ENCODE results near the gene NLGN4Y. TPM values are rescaled to one million over a fixed set of nuclear protein-coding genes. Genes with fewer than 3 reads are reported as not detected.

The NLGN4Y gene
- polyA plus RNA-seq, 1 experiment, result 16.0 TPM

DNA sequence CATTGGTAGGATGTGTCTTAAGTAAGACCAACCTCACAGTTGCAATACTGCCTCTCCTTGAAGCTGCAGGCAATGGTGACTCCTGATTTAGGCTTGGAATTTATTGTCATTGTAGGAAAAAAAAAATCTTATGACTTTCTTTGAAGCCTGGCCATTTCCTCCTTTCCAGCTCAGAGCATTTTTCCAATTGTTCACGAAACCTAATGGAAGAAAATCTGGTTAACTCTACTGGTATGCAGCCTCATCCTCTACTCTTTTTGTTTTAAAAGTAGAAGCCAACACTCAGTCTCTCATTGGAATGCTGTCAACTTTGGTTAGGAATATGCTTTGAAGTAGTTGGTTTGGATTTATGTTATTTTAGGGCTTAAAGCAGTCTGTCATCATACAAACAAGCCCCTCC is 298.6 kb downstream of the NLGN4Y start:
- Histone ChIP-seq H3K4me3 (ENCODE audit: low read depth, low read length) (no peak overlapping the region), H3K27me3 (ENCODE audit: control insufficient read depth, insufficient read depth, low read length) (no peaks in the 10 kb centered on the region), H3K36me3 (ENCODE audit: control insufficient read depth, insufficient read depth, low read length) (no peaks in the 10 kb centered on the region)
- ChIA-PET CTCF (no interaction called here), POLR2A (no interaction called here)
- DNase-seq (ENCODE audit: low read depth), result no peak
- TF ChIP-seq, protein P1, sequence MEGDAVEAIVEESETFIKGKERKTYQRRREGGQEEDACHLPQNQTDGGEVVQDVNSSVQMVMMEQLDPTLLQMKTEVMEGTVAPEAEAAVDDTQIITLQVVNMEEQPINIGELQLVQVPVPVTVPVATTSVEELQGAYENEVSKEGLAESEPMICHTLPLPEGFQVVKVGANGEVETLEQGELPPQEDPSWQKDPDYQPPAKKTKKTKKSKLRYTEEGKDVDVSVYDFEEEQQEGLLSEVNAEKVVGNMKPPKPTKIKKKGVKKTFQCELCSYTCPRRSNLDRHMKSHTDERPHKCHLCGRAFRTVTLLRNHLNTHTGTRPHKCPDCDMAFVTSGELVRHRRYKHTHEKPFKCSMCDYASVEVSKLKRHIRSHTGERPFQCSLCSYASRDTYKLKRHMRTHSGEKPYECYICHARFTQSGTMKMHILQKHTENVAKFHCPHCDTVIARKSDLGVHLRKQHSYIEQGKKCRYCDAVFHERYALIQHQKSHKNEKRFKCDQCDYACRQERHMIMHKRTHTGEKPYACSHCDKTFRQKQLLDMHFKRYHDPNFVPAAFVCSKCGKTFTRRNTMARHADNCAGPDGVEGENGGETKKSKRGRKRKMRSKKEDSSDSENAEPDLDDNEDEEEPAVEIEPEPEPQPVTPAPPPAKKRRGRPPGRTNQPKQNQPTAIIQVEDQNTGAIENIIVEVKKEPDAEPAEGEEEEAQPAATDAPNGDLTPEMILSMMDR (IDR thresholded peaks at IDR 0.05; ENCODE audit: insufficient read depth, low read depth, low read length), result no peak

DNA sequence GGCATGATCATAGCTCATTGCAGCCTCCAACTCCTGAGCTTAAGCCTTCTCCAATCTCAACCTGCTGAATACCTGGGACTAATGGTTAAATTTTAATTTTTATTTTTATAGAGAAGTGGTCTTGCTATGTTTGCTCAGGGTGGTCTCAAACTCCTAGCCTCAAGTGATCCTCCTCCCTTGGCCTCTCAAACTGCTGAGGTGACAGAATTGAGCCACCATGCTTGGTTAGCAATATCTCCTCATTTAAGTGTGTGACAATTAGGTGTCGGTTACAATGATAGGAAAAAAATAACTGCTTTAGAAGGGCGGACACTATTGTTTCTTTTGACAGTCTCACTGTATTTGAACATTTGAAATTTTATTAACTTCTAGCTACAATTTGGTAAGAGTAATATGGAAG is 300.3 kb downstream of the NLGN4Y start:
- Histone ChIP-seq H3K27me3 (ENCODE audit: control insufficient read depth, insufficient read depth, low read length) (no peaks in the 10 kb centered on the region), H3K4me3 (ENCODE audit: low read depth, low read length) (no peak overlapping the region), H3K36me3 (ENCODE audit: control insufficient read depth, insufficient read depth, low read length) (no peaks in the 10 kb centered on the region)
- ChIA-PET POLR2A (no interaction called here), CTCF (no interaction called here)
- no peak for DNase-seq (ENCODE audit: low read depth)
- TF ChIP-seq, protein P1 (IDR thresholded peaks at IDR 0.05; ENCODE audit: insufficient read depth, low read depth, low read length), result no peak

DNA sequence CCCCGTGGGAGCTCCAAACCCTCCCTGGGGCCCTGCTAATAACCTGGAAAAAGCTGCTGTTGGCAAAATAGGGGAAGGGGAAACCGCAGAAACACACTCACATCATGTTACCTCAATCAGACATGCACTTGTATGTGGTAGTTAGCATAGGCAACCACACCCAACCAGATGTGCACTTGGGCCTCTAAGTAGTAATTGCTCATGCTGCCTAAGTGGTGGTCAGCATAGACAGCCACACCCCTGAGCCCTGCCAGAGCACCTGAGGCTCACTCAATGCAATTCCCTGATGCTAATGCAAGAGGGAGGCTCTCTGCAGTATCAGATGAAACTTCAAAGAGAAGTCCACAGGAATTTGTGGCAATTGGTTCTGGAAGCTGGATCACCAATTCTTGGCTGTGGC is 301.4 kb downstream of the NLGN4Y start:
- TF ChIP-seq, protein P1 (IDR thresholded peaks at IDR 0.05; ENCODE audit: insufficient read depth, low read depth, low read length), result no peak
- Histone ChIP-seq H3K36me3 (ENCODE audit: control insufficient read depth, insufficient read depth, low read length) (no peaks in the 10 kb centered on the region), H3K4me3 (ENCODE audit: low read depth, low read length) (no peak overlapping the region), H3K27me3 (ENCODE audit: control insufficient read depth, insufficient read depth, low read length) (no peaks in the 10 kb centered on the region)
- CTCF ChIA-PET, result no interaction called here
- DNase-seq (ENCODE audit: low read depth), result no peak
- POLR2A ChIA-PET, result no interaction called here

DNA sequence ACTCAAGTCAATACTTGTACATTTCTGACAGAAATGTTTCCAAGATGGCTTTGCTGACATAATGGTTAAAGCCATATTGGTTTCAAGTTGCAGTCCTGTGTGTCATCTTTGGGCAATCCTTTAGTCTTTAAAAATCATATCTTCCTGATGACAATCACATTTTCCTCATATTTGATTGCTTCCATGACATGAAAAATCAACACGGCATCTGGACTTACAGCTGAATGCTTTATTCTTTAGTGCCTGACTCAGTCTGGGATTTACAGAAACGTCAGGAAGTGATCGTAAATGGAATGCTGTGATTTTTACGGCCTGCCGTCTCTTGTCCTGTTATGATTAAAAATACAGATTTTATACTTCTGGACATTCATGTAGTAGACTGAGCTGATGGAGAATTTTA is 304.2 kb downstream of the NLGN4Y start:
- CTCF ChIA-PET, result no interaction called here
- DNase-seq (ENCODE audit: low read depth), result peak; percentile 46
- Histone ChIP-seq H3K27me3 (ENCODE audit: control insufficient read depth, insufficient read depth, low read length) (no peaks in the 10 kb centered on the region), H3K36me3 (ENCODE audit: control insufficient read depth, insufficient read depth, low read length) (no peaks in the 10 kb centered on the region), H3K4me3 (ENCODE audit: low read depth, low read length) (no peak overlapping the region)
- TF ChIP-seq, protein P1 (IDR thresholded peaks at IDR 0.05; ENCODE audit: insufficient read depth, low read depth, low read length), result no peak
- POLR2A ChIA-PET, result no interaction called here

DNA sequence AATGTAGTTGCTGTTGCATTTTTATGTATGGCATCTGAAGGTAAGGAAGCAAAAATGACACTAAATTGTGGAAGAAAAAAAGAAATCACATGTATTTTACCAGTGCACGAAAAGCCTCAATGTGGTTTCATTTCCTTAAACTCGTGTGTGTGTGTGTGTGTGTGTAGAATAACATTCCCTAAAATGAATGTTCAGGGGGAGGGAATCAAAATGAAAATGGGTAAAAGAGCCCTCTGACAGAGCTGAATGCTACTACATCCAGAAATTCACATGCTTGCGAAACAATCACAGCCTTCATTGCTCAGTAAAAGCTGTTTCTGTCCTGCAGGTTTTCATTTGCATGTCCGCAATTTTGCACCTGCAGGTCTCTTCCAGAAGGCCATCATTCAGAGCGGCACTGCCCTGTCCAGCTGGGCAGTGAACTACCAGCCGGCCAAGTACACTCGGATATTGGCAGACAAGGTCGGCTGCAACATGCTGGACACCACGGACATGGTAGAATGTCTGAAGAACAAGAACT is 305.1 kb downstream of the NLGN4Y start:
- H3K27me3 ChIP-seq (ENCODE audit: control insufficient read depth, insufficient read depth, low read length), result no peaks in the 10 kb centered on the region
- H3K4me3 ChIP-seq (ENCODE audit: low read depth, low read length), result no peak overlapping the region
- CTCF ChIA-PET, result no interaction called here
- POLR2A ChIA-PET, result interaction anchor here (0.7 kb wide), 1 partner anchor 68 kb away, joined by 5 read pairs; no protein-coding TSS in a partner anchor
- no peaks in the 10 kb centered on the region for H3K36me3 ChIP-seq (ENCODE audit: control insufficient read depth, insufficient read depth, low read length)
- DNase-seq (ENCODE audit: low read depth), result no peak
- TF ChIP-seq, protein P1 (IDR thresholded peaks at IDR 0.05; ENCODE audit: insufficient read depth, low read depth, low read length), result no peak

Data from BJ (cell line).